Epithelial cell of esophagus (primary cell): ENCODE measurements around the gene VAMP4.
"Not testable (repeated sequence)": the region's sequence is repeated elsewhere in the genome, so short reads cannot be mapped to it uniquely, and the experiment has no call there.

ENCODE experiments used
- DNase-seq: peaks from one replicate; pipeline ENCODE4 v3.0.0; 2010; ENCODE audit warnings: low read depth
- H3K4me3 ChIP-seq: 2 replicates; pipeline ENCODE4 v1.5.1; 2011; ENCODE audit warnings: mild to moderate bottlenecking, low read length, control low read depth
- CTCF ChIP-seq: IDR thresholded peaks from 2 replicates; pipeline ENCODE4 v1.5.1; 2011; ENCODE audit warnings: low read depth, mild to moderate bottlenecking, low read length, control low read depth, inconsistent platforms; ENCODE audit not compliant: insufficient read depth; ENCODE audit errors: missing control alignments

Gene VAMP4

GRCh38 chr1:171664976-171665375 is 76.9 kb downstream of the VAMP4 start:
- no peak overlapping the region for H3K4me3 ChIP-seq
- no peak for TF ChIP-seq CTCF
- DNase-seq = peak; percentile 30

GRCh38 chr1:171663854-171664575 is 77.8 kb downstream of the VAMP4 start:
- no peak for DNase-seq
- H3K4me3 ChIP-seq = no peak overlapping the region
- no peak for TF ChIP-seq CTCF

GRCh38 chr1:171663036-171663853 is 78.6 kb downstream of the VAMP4 start:
- no peak for DNase-seq
- H3K4me3 ChIP-seq = no peak overlapping the region
- no peak for TF ChIP-seq CTCF

GRCh38 chr1:171661076-171661650 is 80.7 kb downstream of the VAMP4 start:
- peak; percentile 54 for DNase-seq
- H3K4me3 ChIP-seq = no peak overlapping the region
- no peak for TF ChIP-seq CTCF

GRCh38 chr1:171656206-171656605 is 85.7 kb downstream of the VAMP4 start:
- DNase-seq, H3K4me3 ChIP-seq: not testable (repeated sequence)

- no peak for TF ChIP-seq CTCF
- no peak overlapping the region for H3K4me3 ChIP-seq
- DNase-seq = no peak
Observed at GRCh38 chr1:171655746-171656116, 86.1 kb downstream of the VAMP4 start.

- peak; percentile 37 for DNase-seq
- TF ChIP-seq CTCF = peak; percentile 45
Observed at GRCh38 chr1:171654942-171655745, 86.7 kb downstream of the VAMP4 start.

More at GRCh38 chr1:171654942-171655745, 86.7 kb downstream of the VAMP4 start:
- no peak overlapping the region for H3K4me3 ChIP-seq
